GM20000 (cell line): ENCODE measurements around the gene RPS6KA4.

Experiments
- DNase-seq: peaks from one replicate; pipeline ENCODE4 v3.0.0; 2012; ENCODE audit warnings: low spot score
- TF ChIP-seq, protein P1 (sequence below): IDR thresholded peaks from 2 replicates; pipeline ENCODE4 v1.5.1; 2012; ENCODE audit warnings: mild to moderate bottlenecking, control low read depth; ENCODE audit errors: extremely low read depth, missing control alignments

Gene RPS6KA4

DNA sequence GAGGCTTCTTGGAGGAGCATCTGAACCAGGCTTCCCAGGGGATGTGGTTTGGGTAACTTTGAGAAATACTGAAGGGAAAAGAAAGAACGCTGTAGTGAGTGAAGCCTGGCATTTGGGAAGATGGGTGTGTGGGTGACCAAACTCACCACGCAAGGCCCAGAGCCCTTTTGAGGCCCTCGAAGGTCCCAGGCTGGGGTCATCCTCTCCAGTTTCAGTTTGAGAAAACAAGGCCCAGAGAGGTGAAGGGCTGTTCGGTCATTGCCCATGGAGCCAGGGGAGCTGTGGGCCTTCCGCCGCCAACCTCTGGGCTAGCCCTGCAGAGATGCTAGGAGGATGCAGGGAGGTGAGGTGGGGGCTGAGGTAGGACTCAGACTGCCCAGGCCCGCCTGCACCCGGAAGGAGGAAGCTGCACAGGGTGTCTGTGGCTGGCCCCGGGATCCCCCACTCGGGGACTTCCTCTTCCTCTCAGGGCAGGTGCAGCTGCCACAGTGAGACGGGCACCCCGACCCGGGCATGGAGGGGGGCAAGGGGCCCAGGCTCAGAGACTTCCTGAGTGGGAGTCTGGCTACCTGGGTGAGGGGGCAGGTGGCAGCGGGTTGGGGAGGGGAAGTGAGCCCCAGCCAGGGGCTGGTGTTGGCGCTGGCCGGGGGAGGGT is 19.1 kb upstream of the RPS6KA4 start, which contains the start of gene CCDC88B:
CCDC88B (plus strand) TSS at position 451 of the 655 bp plus-strand sequence; CDS start at position 514, 63 bp downstream.
- DNase-seq = peak; percentile 92
- TF ChIP-seq, protein P1, sequence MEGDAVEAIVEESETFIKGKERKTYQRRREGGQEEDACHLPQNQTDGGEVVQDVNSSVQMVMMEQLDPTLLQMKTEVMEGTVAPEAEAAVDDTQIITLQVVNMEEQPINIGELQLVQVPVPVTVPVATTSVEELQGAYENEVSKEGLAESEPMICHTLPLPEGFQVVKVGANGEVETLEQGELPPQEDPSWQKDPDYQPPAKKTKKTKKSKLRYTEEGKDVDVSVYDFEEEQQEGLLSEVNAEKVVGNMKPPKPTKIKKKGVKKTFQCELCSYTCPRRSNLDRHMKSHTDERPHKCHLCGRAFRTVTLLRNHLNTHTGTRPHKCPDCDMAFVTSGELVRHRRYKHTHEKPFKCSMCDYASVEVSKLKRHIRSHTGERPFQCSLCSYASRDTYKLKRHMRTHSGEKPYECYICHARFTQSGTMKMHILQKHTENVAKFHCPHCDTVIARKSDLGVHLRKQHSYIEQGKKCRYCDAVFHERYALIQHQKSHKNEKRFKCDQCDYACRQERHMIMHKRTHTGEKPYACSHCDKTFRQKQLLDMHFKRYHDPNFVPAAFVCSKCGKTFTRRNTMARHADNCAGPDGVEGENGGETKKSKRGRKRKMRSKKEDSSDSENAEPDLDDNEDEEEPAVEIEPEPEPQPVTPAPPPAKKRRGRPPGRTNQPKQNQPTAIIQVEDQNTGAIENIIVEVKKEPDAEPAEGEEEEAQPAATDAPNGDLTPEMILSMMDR = no peak

DNA sequence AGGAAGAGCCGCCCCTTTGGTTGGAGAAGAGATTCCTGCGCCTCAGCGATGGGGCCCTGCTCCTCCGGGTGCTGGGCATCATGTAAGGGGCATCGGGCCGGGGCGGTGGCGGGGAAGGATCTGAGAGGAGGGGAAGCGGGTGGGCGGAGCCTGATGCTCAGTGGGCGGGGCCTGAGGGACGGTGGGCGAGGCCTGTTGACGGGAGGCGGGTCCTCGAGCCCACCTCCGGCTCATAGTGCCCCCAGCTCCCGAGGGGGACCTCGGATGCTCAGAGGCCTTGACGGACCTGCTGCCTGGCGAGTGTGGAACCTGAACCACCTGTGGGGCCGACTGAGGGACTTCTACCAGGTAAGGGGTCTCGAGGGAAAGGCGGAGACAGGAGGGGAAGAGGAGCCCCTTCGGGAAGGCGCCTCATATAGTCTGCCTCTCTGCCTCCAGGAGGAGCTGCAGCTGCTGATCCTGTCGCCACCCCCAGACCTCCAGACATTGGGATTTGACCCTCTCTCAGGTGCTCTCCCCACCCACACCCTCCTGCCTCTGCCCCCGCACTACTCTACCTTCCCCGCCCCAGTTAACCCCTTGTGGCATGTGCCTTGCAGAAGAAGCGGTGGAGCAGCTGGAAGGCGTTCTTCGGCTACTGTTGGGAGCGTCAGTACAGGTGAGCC is 18.2 kb upstream of the RPS6KA4 start:
- peak; percentile 86 for DNase-seq

DNA sequence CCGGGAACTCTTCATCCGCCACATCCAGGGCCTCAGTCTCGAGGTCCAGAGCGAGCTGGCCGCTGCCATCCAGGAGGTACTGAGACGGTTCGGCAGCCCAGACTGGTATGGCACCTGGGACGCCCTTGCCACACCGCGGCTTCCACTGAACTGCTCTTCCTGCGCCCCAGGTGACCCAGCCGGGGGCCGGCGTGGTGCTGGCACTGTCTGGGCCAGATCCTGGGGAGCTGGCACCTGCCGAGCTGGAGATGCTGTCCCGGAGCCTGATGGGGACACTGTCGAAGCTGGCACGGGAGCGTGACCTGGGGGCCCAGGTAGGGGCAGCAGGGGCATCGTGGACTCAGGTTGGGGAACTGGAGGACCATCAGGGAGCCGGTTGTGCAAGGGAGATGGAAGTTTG is 17.5 kb upstream of the RPS6KA4 start:
- no peak for DNase-seq
- TF ChIP-seq, protein P1 = no peak

More for the DNA sequence above, 18.2 kb upstream of the RPS6KA4 start:
- TF ChIP-seq, protein P1 = no peak

DNA sequence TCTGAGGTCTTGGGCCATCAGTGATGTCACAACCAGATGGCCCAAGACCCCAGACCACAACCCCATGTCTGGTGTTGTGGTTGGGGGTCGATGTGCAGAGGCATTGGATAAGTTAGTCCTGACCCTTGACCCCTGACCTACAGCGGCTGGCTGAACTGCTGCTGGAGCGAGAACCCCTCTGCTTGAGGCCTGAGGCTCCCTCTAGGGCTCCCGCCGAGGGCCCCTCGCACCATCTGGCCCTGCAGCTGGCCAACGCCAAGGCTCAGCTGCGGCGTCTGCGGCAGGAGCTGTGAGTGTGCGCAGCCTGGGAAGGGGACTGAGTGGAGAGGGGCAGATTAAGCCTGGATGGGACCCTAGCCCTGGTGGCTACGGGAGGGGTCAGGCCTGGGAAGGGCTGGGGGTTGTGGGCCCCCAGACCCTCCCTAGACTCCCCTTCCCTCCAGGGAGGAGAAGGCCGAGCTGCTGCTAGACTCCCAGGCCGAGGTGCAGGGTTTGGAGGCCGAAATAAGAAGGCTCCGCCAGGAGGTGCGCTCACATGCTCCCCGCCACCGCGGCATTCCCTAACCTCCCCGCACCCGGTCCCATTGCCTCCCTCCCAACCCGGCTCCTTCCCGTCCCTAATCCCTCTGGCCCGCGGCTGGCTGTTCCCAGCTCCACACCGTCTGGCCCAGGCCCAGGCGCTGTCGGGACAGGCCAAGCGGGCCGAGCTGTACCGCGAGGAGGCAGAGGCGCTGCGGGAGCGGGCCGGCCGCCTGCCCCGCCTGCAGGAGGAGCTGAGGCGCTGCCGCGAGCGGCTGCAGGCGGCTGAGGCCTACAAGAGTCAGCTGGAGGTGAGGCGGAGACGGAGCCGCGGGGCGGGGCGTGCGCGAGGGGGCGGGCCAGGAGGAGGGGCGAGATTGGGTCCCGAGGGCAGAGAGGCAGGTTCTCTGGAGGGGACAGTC is 16.8 kb upstream of the RPS6KA4 start:
- peak; percentile 97 for DNase-seq
- TF ChIP-seq, protein P1 = no peak

DNA sequence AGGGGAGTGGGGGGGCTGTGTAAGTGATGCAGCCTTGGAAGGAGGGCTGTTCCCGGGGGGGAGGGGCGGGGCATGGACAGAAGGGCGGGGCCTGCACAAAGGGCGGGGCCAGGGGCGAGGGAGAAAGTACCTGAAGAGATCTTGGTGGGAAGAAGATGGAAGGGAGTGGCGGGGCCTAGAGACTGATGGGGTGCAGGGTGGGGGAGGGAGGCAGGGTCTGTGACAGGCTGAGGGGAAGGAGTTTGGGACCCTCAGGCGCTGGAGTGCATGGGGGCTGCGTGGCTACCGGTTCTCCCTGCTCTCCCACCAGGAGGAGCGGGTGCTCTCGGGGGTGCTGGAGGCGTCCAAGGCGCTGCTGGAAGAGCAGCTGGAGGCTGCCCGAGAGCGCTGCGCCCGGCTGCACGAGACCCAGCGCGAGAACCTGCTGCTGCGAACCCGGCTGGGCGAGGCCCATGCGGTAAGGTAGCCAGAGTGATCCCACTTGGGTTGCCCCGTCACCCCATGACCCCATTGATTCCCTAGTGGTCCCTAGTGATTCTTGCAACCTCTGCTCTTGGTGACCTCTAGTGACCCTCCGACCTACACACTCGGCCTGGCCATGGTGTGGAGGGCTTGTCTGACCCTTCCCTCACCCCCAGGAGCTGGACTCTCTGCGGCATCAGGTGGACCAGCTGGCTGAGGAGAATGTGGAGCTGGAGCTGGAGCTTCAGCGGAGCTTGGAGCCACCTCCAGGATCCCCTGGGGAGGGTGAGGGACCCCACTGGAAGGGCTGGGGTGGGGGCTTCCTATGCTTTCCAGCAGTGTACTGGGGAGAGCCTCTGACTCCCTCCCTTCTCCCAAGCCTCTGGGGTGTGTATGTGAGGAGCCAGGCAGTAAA is 15.9 kb upstream of the RPS6KA4 start:
- TF ChIP-seq, protein P1 = no peak
- DNase-seq = no peak

DNA sequence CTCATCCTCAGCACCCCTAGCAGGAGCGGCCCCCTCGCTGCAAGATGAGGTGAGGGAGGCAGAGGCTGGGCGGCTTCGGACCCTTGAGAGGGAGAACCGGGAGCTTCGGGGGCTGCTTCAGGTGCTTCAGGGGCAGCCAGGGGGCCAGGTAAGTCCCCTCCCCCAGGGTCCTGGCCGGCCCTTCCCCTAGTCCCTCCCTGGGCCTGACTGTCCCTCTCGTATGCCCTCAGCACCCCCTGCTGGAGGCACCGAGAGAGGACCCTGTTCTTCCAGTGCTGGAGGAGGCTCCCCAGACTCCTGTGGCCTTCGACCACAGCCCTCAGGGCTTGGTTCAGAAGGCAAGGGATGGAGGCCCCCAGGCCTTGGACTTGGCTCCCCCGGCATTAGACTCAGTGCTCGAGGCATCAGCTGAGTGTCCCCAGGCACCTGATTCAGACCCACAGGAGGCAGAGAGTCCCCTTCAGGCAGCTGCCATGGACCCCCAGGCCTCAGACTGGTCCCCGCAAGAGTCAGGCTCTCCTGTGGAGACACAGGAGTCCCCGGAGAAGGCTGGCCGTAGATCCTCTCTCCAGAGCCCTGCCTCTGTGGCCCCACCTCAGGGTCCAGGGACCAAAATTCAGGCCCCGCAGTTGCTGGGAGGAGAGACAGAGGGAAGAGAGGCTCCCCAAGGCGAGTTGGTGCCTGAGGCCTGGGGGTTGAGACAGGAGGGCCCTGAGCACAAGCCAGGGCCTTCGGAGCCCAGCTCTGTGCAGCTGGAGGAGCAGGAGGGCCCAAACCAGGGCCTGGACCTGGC is 15.0 kb upstream of the RPS6KA4 start:
- TF ChIP-seq, protein P1 = no peak
- peak; percentile 49 for DNase-seq
